ENCODE results near the gene COA1. TPM values are rescaled to one million over a fixed set of nuclear protein-coding genes. Genes with fewer than 3 reads are reported as not detected.
"Not testable (repeated sequence)": the region's sequence is repeated elsewhere in the genome, so short reads cannot be mapped to it uniquely, and the experiment has no call there.

Gene COA1, protein sequence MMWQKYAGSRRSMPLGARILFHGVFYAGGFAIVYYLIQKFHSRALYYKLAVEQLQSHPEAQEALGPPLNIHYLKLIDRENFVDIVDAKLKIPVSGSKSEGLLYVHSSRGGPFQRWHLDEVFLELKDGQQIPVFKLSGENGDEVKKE
- polyA plus RNA-seq (2013, experiment 1 of 2): 107 TPM
- 124 TPM for polyA plus RNA-seq (2013, experiment 2 of 2)

DNA sequence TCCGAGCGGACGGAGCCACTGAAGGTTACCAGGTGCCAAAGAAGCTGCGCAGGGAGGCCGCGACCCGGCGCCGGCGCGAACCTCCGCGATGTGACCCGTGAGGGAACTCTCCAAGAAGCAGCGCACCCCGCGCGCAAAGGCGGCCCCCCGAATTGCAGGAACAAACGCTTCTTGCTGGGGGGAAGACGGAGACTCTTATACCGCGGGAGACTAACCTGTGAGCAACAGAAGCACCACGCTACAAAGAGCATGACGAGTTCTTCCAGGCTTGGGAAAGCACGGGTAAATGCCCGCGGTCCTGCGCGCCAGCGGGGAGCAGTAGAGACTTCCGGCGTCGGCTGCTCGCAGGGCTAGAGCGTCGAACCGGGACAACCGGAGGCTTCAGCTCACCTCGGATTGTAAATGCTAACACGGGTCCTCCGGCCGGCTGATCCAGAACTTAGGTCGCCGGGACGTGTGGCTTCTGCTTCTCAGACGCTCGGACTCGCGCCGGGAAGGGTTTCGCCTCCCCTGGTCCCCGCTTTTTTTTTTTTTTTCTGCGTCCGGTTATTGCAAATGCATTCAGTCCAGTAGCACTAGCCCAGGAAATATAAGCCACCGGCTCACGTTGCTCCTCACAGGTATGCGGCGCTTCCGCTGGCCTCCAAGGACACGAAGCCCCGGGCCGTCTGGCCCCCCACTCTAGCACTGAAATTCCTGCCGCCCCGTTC is at the start of gene COA1:
Gene COA1, minus strand, starts transcription at position 310 of the 710 bp plus-strand sequence. CDS start 80,909 bp downstream, outside the sequence.
- Histone ChIP-seq H3K4me1 (ENCODE audit: insufficient read depth, low read length) (peaks cover 6% of the 10 kb centered on the region; the same call in 1 of the 2 replicates), H3K36me3 (ENCODE audit: insufficient read depth, low read length) (no peaks in the 10 kb centered on the region), H3K9ac (ENCODE audit: low read depth, low read length) (peak within 1 kb of the TSS; percentile 91), H3K4me3 (ENCODE audit: low read length) (peak within 1 kb of the TSS; percentile 94), H3K9me3 (ENCODE audit: insufficient read depth, low read depth, low read length) (no peaks in the 10 kb centered on the region), H3K27ac (ENCODE audit: low read depth, low read length) (peak within 1 kb of the TSS; percentile 71), H3K27me3 (ENCODE audit: insufficient read depth, low read length) (no peaks in the 10 kb centered on the region)
- under 1% methylated on average over 66 of the region's 66 CpGs for WGBS

DNA sequence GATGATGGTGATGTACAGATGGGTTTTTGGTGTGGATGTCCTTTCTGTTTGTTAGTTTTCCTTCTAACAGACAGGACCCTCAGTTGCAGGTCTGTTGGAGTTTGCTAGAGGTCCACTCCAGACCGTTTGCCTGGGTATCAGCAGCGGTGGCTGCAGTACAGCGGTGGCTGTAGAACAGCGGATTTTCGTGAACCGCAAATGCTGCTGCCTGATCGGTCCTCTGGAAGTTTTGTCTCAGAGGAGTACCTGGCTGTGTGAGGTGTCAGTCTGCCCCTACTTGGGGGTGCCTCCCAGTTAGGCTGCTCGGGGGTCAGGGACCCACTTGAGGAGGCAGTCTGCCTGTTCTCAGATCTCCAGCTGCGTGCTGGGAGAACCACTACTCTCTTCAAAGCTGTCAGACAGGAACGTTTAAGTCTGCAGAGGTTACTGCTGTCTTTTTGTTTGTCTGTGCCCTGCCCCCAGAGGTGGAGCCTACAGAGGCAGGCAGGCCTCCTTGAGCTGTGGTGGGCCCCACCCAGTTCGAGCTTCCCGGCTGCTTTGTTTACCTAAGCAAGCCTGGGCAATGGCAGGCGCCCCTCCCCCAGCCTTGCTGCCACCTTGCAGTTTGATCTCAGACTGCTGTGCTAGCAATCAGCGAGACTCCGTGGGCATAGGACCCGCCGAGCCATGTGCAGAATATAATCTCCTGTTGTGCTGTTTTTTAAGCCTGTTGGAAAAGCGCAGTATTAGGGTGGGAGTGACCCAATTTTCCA is 49.1 kb upstream of the COA1 start:
- not testable (repeated sequence) for H3K4me1 ChIP-seq (ENCODE audit: insufficient read depth, low read length); H3K36me3 ChIP-seq (ENCODE audit: insufficient read depth, low read length); H3K9ac ChIP-seq (ENCODE audit: low read depth, low read length); H3K4me3 ChIP-seq (ENCODE audit: low read length); H3K27ac ChIP-seq (ENCODE audit: low read depth, low read length); H3K27me3 ChIP-seq (ENCODE audit: insufficient read depth, low read length)
- peaks cover 15% of the 10 kb centered on the region; the same call in 1 of the 2 replicates for H3K9me3 ChIP-seq (ENCODE audit: insufficient read depth, low read depth, low read length)
- WGBS: 90% methylated on average over 15 of the region's 18 CpGs

DNA sequence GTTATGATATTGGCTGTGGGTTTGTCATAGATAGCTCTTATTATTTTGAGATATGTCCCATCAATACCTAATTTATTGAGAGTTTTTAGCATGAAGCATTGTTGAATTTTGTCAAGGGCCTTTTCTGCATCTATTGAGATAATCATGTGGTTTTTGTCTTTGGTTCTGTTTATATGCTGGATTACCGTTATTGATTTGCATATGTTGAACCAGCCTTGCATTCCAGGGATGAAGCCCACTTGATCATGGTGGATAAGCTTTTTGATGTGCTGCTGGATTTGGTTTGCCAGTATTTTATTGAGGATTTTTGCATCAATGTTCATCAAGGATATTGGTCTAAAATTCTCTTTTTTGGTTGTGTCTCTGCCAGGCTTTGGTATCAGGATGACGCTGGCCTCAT is 45.9 kb upstream of the COA1 start:
- not testable (repeated sequence) for H3K27me3 ChIP-seq (ENCODE audit: insufficient read depth, low read length); H3K9ac ChIP-seq (ENCODE audit: low read depth, low read length); H3K27ac ChIP-seq (ENCODE audit: low read depth, low read length); H3K4me3 ChIP-seq (ENCODE audit: low read length); H3K36me3 ChIP-seq (ENCODE audit: insufficient read depth, low read length); H3K4me1 ChIP-seq (ENCODE audit: insufficient read depth, low read length)
- 91% methylated on average over 1 of the region's 2 CpGs for WGBS
- H3K9me3 ChIP-seq (ENCODE audit: insufficient read depth, low read depth, low read length): peaks cover 14% of the 10 kb centered on the region; the same call in 1 of the 2 replicates

DNA sequence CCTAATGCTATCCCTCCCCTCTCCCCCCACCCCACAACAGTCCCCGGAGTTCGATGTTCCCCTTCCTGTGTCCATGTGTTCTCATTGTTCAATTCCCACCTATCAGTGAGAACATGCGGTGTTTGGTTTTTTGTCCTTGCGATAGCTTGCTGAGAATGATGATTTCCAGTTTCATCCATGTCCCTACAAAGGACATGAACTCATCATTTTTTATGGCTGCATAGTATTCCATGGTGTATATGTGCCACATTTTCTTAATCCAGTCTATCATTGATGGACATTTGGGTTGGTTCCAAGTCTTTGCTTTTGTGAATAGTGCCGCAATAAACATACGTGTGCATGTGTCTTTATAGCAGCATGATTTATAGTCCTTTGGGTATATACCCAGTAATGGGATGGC is 43.9 kb upstream of the COA1 start:
- not testable (repeated sequence) for H3K36me3 ChIP-seq (ENCODE audit: insufficient read depth, low read length); H3K9me3 ChIP-seq (ENCODE audit: insufficient read depth, low read depth, low read length); H3K4me3 ChIP-seq (ENCODE audit: low read length); H3K4me1 ChIP-seq (ENCODE audit: insufficient read depth, low read length); H3K9ac ChIP-seq (ENCODE audit: low read depth, low read length); H3K27ac ChIP-seq (ENCODE audit: low read depth, low read length); H3K27me3 ChIP-seq (ENCODE audit: insufficient read depth, low read length)
- 99% methylated on average over 3 of the region's 6 CpGs for WGBS

DNA sequence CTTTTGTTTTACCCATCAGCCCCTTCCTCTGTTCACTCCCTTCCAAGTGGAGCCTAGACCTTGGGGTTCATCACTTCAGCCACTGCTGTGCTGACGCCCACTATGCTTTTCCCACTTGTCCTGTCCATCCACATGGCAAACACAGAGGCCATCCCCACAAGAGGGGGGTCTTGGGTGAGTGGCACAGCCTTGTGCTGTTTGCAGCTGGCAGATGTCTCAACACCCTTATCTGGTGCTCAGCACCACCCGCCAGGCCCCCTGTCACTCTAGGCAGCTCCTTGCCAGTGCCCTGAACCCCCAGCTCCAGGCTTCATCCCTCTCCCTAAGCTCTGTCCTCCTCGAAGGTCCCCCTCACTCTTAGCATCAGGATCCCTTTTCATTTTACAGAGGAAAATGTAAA is 42.2 kb upstream of the COA1 start:
- H3K36me3 ChIP-seq (ENCODE audit: insufficient read depth, low read length): no peaks in the 10 kb centered on the region; the same call in 1 of the 2 replicates
- H3K4me3 ChIP-seq (ENCODE audit: low read length): no peak overlapping the region
- no peak overlapping the region for H3K27ac ChIP-seq (ENCODE audit: low read depth, low read length)
- WGBS: 81% methylated on average over 3 of the region's 3 CpGs
- no peaks in the 10 kb centered on the region for H3K27me3 ChIP-seq (ENCODE audit: insufficient read depth, low read length)
- H3K9me3 ChIP-seq (ENCODE audit: insufficient read depth, low read depth, low read length): no peaks in the 10 kb centered on the region
- no peaks in the 10 kb centered on the region for H3K4me1 ChIP-seq (ENCODE audit: insufficient read depth, low read length)
- no peak overlapping the region for H3K9ac ChIP-seq (ENCODE audit: low read depth, low read length)

DNA sequence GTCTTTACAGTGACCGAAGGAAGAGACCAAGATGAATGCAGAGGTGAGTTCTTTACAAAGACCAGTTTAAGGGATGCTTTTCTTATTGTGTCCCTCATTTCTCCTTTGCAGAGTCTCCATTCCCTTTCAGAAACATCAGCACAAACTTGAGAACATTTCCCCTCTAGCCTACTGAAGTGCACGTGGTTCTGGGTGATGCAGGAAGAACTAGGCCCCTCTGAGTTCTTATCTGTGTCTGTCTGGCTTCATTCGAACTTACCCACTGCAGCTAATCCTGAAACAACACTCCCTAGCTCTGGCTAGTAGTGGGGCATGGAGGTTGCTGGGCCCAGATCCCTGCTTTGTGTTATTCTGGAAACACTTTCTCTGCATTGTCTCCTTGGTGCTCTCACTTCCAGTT is 41.8 kb upstream of the COA1 start:
- H3K27me3 ChIP-seq (ENCODE audit: insufficient read depth, low read length): no peaks in the 10 kb centered on the region
- no peaks in the 10 kb centered on the region for H3K4me1 ChIP-seq (ENCODE audit: insufficient read depth, low read length)
- no peak overlapping the region for H3K27ac ChIP-seq (ENCODE audit: low read depth, low read length)
- H3K9ac ChIP-seq (ENCODE audit: low read depth, low read length): no peak overlapping the region
- no peak overlapping the region for H3K4me3 ChIP-seq (ENCODE audit: low read length)
- H3K36me3 ChIP-seq (ENCODE audit: insufficient read depth, low read length): no peaks in the 10 kb centered on the region; the same call in 1 of the 2 replicates
- 79% methylated on average over 3 of the region's 3 CpGs for WGBS
- no peaks in the 10 kb centered on the region for H3K9me3 ChIP-seq (ENCODE audit: insufficient read depth, low read depth, low read length)

DNA sequence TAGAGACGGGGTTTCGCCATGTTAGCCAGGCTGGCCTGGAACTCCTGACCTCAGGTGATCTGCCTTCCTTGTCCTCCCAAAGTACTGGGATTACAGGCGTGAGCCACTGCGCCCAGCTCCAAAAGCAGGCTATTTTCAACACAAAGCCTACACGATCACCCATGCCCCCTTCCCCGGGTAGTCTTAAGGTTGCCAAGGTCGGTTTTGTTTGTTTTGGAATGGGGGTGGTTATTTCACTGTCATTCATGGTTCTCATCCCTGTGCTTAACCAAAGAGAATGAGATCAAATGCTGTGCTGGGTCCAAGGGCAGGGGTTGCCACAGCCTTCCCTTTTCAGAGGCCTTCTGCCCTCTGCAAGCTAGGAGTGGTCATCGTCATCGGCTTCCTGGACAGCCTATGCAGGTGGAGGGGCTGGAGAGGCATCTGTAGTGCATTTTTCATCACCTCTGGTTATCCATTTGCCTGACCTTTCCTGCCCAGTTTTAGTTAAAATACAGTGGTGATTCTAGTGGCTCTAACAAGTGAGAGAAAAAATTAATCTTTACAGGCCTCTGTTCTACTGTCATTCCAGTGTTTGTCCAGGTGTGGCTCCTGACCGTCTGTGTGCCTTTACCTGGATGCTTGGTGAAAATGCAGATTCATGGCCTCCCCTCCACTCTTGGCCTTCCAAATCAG is 40.6 kb upstream of the COA1 start:
- H3K4me3 ChIP-seq (ENCODE audit: low read length): no peak overlapping the region
- no peaks in the 10 kb centered on the region for H3K9me3 ChIP-seq (ENCODE audit: insufficient read depth, low read depth, low read length)
- H3K4me1 ChIP-seq (ENCODE audit: insufficient read depth, low read length): peaks cover 2% of the 10 kb centered on the region
- no peaks in the 10 kb centered on the region for H3K27me3 ChIP-seq (ENCODE audit: insufficient read depth, low read length)
- H3K9ac ChIP-seq (ENCODE audit: low read depth, low read length): no peak overlapping the region
- H3K27ac ChIP-seq (ENCODE audit: low read depth, low read length): no peak overlapping the region
- 87% methylated on average over 8 of the region's 10 CpGs for WGBS
- H3K36me3 ChIP-seq (ENCODE audit: insufficient read depth, low read length): no peaks in the 10 kb centered on the region; the same call in 1 of the 2 replicates

DNA sequence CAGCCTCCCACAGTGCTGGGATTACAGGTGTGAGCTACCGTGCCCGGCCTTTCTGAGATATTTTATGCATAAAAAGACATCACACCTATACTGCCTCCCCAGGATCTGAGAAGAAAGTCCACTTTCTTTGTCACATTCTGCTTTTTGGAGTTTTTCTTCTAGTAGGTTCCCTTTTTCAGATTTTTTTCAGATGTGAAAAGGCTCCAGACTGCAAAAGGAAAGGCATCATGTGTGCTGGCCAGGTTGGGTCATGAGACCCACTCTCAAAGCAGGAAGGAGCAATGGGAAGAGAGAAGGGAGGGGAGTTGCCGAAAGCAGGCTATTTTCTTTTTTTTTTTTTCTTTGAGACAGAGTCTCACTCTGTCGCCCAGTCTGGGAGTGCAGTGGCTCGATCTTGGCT is 40.0 kb upstream of the COA1 start:
- Histone ChIP-seq H3K27ac (ENCODE audit: low read depth, low read length) (no peak overlapping the region), H3K4me3 (ENCODE audit: low read length) (no peak overlapping the region), H3K27me3 (ENCODE audit: insufficient read depth, low read length) (no peaks in the 10 kb centered on the region), H3K9ac (ENCODE audit: low read depth, low read length) (no peak overlapping the region), H3K36me3 (ENCODE audit: insufficient read depth, low read length) (no peaks in the 10 kb centered on the region; the same call in 1 of the 2 replicates), H3K4me1 (ENCODE audit: insufficient read depth, low read length) (peaks cover 8% of the 10 kb centered on the region), H3K9me3 (ENCODE audit: insufficient read depth, low read depth, low read length) (no peaks in the 10 kb centered on the region)
- WGBS: 89% methylated on average over 5 of the region's 5 CpGs

DNA sequence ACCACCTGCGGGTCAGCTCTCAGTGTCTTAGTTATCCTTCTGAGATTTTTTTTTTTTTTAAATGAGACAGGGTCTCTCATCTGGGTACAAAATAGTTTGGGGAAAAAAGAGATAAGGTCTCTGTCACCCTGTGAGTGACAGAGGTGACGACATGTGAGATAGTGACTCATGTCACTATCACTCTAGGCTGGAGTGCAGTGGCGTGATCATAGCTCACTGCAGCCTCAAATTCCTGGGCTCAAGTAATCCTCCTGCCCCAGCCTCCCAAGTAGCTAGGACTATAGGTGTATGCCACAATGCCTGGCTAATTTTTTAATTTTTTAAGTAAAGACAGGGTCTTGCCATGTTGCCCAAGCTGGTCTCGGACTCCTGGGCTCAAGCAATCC is 39.6 kb upstream of the COA1 start:
- Histone ChIP-seq H3K27me3 (ENCODE audit: insufficient read depth, low read length) (no peaks in the 10 kb centered on the region), H3K27ac (ENCODE audit: low read depth, low read length) (no peak overlapping the region), H3K9me3 (ENCODE audit: insufficient read depth, low read depth, low read length) (no peaks in the 10 kb centered on the region), H3K36me3 (ENCODE audit: insufficient read depth, low read length) (no peaks in the 10 kb centered on the region; the same call in 1 of the 2 replicates), H3K4me3 (ENCODE audit: low read length) (no peak overlapping the region), H3K4me1 (ENCODE audit: insufficient read depth, low read length) (peaks cover 12% of the 10 kb centered on the region), H3K9ac (ENCODE audit: low read depth, low read length) (no peak overlapping the region)
- WGBS: 96% methylated on average over 4 of the region's 4 CpGs

DNA sequence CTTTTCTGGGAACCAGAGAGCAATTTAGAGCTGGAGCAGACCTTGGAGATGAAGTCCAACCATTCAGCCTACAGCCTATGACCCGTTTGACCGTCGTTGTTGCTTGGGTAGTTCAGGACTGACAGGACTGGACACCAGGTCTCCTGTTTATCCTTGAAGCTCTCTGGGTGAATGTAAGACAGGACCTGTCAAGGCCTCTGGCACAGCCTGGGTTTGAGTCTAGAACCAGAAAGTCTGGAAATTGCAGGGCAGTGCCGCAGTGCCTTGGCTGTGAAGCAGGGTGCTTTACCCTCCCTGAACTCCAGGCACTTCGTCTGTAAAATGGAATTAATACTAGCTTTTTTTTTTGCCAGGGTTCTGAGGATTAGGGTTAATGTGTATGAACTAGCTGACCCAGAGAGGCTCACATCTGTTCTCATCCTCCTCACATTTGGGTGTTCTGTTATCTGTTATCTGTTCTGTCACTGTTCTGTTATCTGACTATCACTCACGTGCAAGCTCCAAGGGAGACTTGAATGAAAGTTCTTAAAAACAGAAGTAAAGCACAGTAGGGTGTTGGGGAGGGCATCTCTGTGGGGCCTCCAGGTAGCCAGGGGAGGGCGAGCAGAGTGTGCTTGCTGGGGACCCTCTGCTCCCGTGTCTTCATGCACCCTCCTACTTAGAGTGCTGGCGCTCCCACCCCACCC is 39.0 kb upstream of the COA1 start:
- no peak overlapping the region for H3K27ac ChIP-seq (ENCODE audit: low read depth, low read length)
- peaks cover 18% of the 10 kb centered on the region for H3K4me1 ChIP-seq (ENCODE audit: insufficient read depth, low read length)
- no peaks in the 10 kb centered on the region for H3K27me3 ChIP-seq (ENCODE audit: insufficient read depth, low read length)
- no peaks in the 10 kb centered on the region; the same call in 1 of the 2 replicates for H3K36me3 ChIP-seq (ENCODE audit: insufficient read depth, low read length)
- H3K9ac ChIP-seq (ENCODE audit: low read depth, low read length): no peak overlapping the region
- WGBS: 83% methylated on average over 9 of the region's 9 CpGs
- no peaks in the 10 kb centered on the region for H3K9me3 ChIP-seq (ENCODE audit: insufficient read depth, low read depth, low read length)
- no peak overlapping the region for H3K4me3 ChIP-seq (ENCODE audit: low read length)
